ENCODE data around the gene BMP6.

Gene BMP6

GRCh38 chr6:7784706-7785105 lies 58.8 kb downstream of the BMP6 start:
- no peak overlapping the region for H2AFZ ChIP-seq (ENCODE audit: low read depth, low read length)
- TF ChIP-seq, protein P1, sequence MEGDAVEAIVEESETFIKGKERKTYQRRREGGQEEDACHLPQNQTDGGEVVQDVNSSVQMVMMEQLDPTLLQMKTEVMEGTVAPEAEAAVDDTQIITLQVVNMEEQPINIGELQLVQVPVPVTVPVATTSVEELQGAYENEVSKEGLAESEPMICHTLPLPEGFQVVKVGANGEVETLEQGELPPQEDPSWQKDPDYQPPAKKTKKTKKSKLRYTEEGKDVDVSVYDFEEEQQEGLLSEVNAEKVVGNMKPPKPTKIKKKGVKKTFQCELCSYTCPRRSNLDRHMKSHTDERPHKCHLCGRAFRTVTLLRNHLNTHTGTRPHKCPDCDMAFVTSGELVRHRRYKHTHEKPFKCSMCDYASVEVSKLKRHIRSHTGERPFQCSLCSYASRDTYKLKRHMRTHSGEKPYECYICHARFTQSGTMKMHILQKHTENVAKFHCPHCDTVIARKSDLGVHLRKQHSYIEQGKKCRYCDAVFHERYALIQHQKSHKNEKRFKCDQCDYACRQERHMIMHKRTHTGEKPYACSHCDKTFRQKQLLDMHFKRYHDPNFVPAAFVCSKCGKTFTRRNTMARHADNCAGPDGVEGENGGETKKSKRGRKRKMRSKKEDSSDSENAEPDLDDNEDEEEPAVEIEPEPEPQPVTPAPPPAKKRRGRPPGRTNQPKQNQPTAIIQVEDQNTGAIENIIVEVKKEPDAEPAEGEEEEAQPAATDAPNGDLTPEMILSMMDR (IDR thresholded peaks at IDR 0.05; ENCODE audit: borderline replicate concordance, extremely low read depth, low read length, poor library complexity, severe bottlenecking) = no peak
- TF ChIP-seq EZH2 (IDR thresholded peaks at IDR 0.05; ENCODE audit: borderline replicate concordance, low read depth, low read length, severe bottlenecking) = no peak
- ATAC-seq (ENCODE audit: insufficient read depth, low read depth) (no peak), DNase-seq (no peak)
- H3K27me3 ChIP-seq (ENCODE audit: insufficient read depth, low read length, poor library complexity) = peaks cover 3% of the 10 kb centered on the region
- H3K4me1 ChIP-seq (ENCODE audit: insufficient read depth, low read length) = no peaks in the 10 kb centered on the region
- H3K9ac ChIP-seq (ENCODE audit: low read depth, low read length) = no peak overlapping the region
- H3K36me3 ChIP-seq (ENCODE audit: insufficient read depth, low read length) = no peaks in the 10 kb centered on the region
- H3K27ac ChIP-seq (ENCODE audit: low read length) = no peak overlapping the region
- no peaks in the 10 kb centered on the region for H3K79me2 ChIP-seq (ENCODE audit: insufficient read depth, low read length)
- H3K4me2 ChIP-seq (ENCODE audit: insufficient read depth, low read length) = no peak overlapping the region
- no peaks in the 10 kb centered on the region for H4K20me1 ChIP-seq (ENCODE audit: insufficient read depth, low read length)
- H3K9me3 ChIP-seq (ENCODE audit: insufficient read depth, low read length, severe bottlenecking) = no peaks in the 10 kb centered on the region
- no peak overlapping the region for H3K4me3 ChIP-seq (ENCODE audit: low read depth in 1 of 2, low read length in 2 of 2)

- ATAC-seq (ENCODE audit: insufficient read depth, low read depth) (no peak), DNase-seq (no peak)
- Histone ChIP-seq H3K9me3 (ENCODE audit: insufficient read depth, low read length, severe bottlenecking) (no peaks in the 10 kb centered on the region), H3K4me3 (ENCODE audit: low read depth in 1 of 2, low read length in 2 of 2) (no peak overlapping the region), H4K20me1 (ENCODE audit: insufficient read depth, low read length) (no peaks in the 10 kb centered on the region), H2AFZ (ENCODE audit: low read depth, low read length) (no peak overlapping the region), H3K4me2 (ENCODE audit: insufficient read depth, low read length) (no peak overlapping the region), H3K27ac (ENCODE audit: low read length) (no peak overlapping the region), H3K4me1 (ENCODE audit: insufficient read depth, low read length) (no peaks in the 10 kb centered on the region), H3K36me3 (ENCODE audit: insufficient read depth, low read length) (no peaks in the 10 kb centered on the region), H3K9ac (ENCODE audit: low read depth, low read length) (no peak overlapping the region), H3K27me3 (ENCODE audit: insufficient read depth, low read length, poor library complexity) (peaks cover 3% of the 10 kb centered on the region), H3K79me2 (ENCODE audit: insufficient read depth, low read length) (no peaks in the 10 kb centered on the region)
- TF ChIP-seq, protein P1 (IDR thresholded peaks at IDR 0.05; ENCODE audit: borderline replicate concordance, extremely low read depth, low read length, poor library complexity, severe bottlenecking) = no peak
- TF ChIP-seq EZH2 (IDR thresholded peaks at IDR 0.05; ENCODE audit: borderline replicate concordance, low read depth, low read length, severe bottlenecking) = no peak
Measured at GRCh38 chr6:7785243-7786035, 59.5 kb downstream of the BMP6 start.

- H4K20me1 ChIP-seq (ENCODE audit: insufficient read depth, low read length) = no peaks in the 10 kb centered on the region
- TF ChIP-seq EZH2 (IDR thresholded peaks at IDR 0.05; ENCODE audit: borderline replicate concordance, low read depth, low read length, severe bottlenecking) = no peak
- TF ChIP-seq, protein P1 (IDR thresholded peaks at IDR 0.05; ENCODE audit: borderline replicate concordance, extremely low read depth, low read length, poor library complexity, severe bottlenecking) = no peak
Measured at GRCh38 chr6:7786214-7786661, 60.3 kb downstream of the BMP6 start.

More at GRCh38 chr6:7786214-7786661, 60.3 kb downstream of the BMP6 start:
- no peak for DNase-seq
- peaks cover 3% of the 10 kb centered on the region for H3K27me3 ChIP-seq (ENCODE audit: insufficient read depth, low read length, poor library complexity)
- no peaks in the 10 kb centered on the region for H3K79me2 ChIP-seq (ENCODE audit: insufficient read depth, low read length)
- ATAC-seq (ENCODE audit: insufficient read depth, low read depth) = no peak
- no peak overlapping the region for H3K27ac ChIP-seq (ENCODE audit: low read length)
- no peak overlapping the region for H3K4me3 ChIP-seq (ENCODE audit: low read depth in 1 of 2, low read length in 2 of 2)
- H3K4me1 ChIP-seq (ENCODE audit: insufficient read depth, low read length) = no peaks in the 10 kb centered on the region
- no peak overlapping the region for H3K9ac ChIP-seq (ENCODE audit: low read depth, low read length)
- no peaks in the 10 kb centered on the region for H3K36me3 ChIP-seq (ENCODE audit: insufficient read depth, low read length)
- H3K4me2 ChIP-seq (ENCODE audit: insufficient read depth, low read length) = no peak overlapping the region
- H3K9me3 ChIP-seq (ENCODE audit: insufficient read depth, low read length, severe bottlenecking) = no peaks in the 10 kb centered on the region
- no peak overlapping the region for H2AFZ ChIP-seq (ENCODE audit: low read depth, low read length)
